ENCODE results near the gene TMPRSS3.

Gene TMPRSS3

GRCh38 chr21:42427809-42428419 is 32.1 kb upstream of the TMPRSS3 start:
- Histone ChIP-seq H3K9me3 (ENCODE audit: control insufficient read depth, insufficient read depth, low read length) (no peaks in the 10 kb centered on the region), H3K27me3 (ENCODE audit: control insufficient read depth, low read length) (peaks cover 40% of the 10 kb centered on the region), H3F3A (ENCODE audit: control insufficient read depth, insufficient read depth) (no peaks in the 10 kb centered on the region), H3K4me3 (ENCODE audit: low read length) (no peak overlapping the region), H3K9me2 (replicated peaks; ENCODE audit: control insufficient read depth, low read length) (no peaks in the 10 kb centered on the region), H3K4me1 (ENCODE audit: control insufficient read depth, low read length) (peaks cover 14% of the 10 kb centered on the region), H3K79me2 (ENCODE audit: control insufficient read depth, low read length) (no peaks in the 10 kb centered on the region), H3K27ac (ENCODE audit: low read depth, low read length) (no peak overlapping the region), H4K20me1 (ENCODE audit: control insufficient read depth, insufficient read depth, low read depth, low read length) (no peaks in the 10 kb centered on the region), H3K4me2 (ENCODE audit: low read length) (no peak overlapping the region), H3K36me3 (ENCODE audit: control insufficient read depth, low read length) (no peaks in the 10 kb centered on the region)
- TF ChIP-seq EZH2phosphoT487 (IDR thresholded peaks at IDR 0.05; ENCODE audit: borderline replicate concordance, low read length) = no peak
- TF ChIP-seq CTCF (IDR thresholded peaks at IDR 0.05; ENCODE audit: low read depth, low read length, poor library complexity, severe bottlenecking) = no peak

GRCh38 chr21:42426876-42427480 is 31.1 kb upstream of the TMPRSS3 start:
- no peaks in the 10 kb centered on the region for H3K9me3 ChIP-seq (ENCODE audit: control insufficient read depth, insufficient read depth, low read length)
- H4K20me1 ChIP-seq (ENCODE audit: control insufficient read depth, insufficient read depth, low read depth, low read length) = no peaks in the 10 kb centered on the region
- no peak overlapping the region for H3K4me2 ChIP-seq (ENCODE audit: low read length)
- TF ChIP-seq EZH2phosphoT487 (IDR thresholded peaks at IDR 0.05; ENCODE audit: borderline replicate concordance, low read length) (no peak), CTCF (IDR thresholded peaks at IDR 0.05; ENCODE audit: low read depth, low read length, poor library complexity, severe bottlenecking) (no peak)
- no peak overlapping the region for H3K27ac ChIP-seq (ENCODE audit: low read depth, low read length)
- H3F3A ChIP-seq (ENCODE audit: control insufficient read depth, insufficient read depth) = no peaks in the 10 kb centered on the region
- H3K9me2 ChIP-seq (replicated peaks; ENCODE audit: control insufficient read depth, low read length) = no peaks in the 10 kb centered on the region
- no peaks in the 10 kb centered on the region for H3K79me2 ChIP-seq (ENCODE audit: control insufficient read depth, low read length)
- H3K4me1 ChIP-seq (ENCODE audit: control insufficient read depth, low read length) = peaks cover 14% of the 10 kb centered on the region
- H3K4me3 ChIP-seq (ENCODE audit: low read length) = no peak overlapping the region
- peaks cover 42% of the 10 kb centered on the region for H3K27me3 ChIP-seq (ENCODE audit: control insufficient read depth, low read length)
- H3K36me3 ChIP-seq (ENCODE audit: control insufficient read depth, low read length) = no peaks in the 10 kb centered on the region

GRCh38 chr21:42426424-42426823 is 30.6 kb upstream of the TMPRSS3 start:
- Histone ChIP-seq H3K9me2 (replicated peaks; ENCODE audit: control insufficient read depth, low read length) (no peaks in the 10 kb centered on the region), H3K79me2 (ENCODE audit: control insufficient read depth, low read length) (no peaks in the 10 kb centered on the region), H4K20me1 (ENCODE audit: control insufficient read depth, insufficient read depth, low read depth, low read length) (no peaks in the 10 kb centered on the region), H3K4me1 (ENCODE audit: control insufficient read depth, low read length) (peaks cover 14% of the 10 kb centered on the region), H3F3A (ENCODE audit: control insufficient read depth, insufficient read depth) (no peaks in the 10 kb centered on the region), H3K4me2 (ENCODE audit: low read length) (no peak overlapping the region), H3K36me3 (ENCODE audit: control insufficient read depth, low read length) (no peaks in the 10 kb centered on the region), H3K9me3 (ENCODE audit: control insufficient read depth, insufficient read depth, low read length) (no peaks in the 10 kb centered on the region), H3K4me3 (ENCODE audit: low read length) (no peak overlapping the region), H3K27ac (ENCODE audit: low read depth, low read length) (no peak overlapping the region), H3K27me3 (ENCODE audit: control insufficient read depth, low read length) (peaks cover 45% of the 10 kb centered on the region)
- no peak for TF ChIP-seq EZH2phosphoT487 (IDR thresholded peaks at IDR 0.05; ENCODE audit: borderline replicate concordance, low read length)
- no peak for TF ChIP-seq CTCF (IDR thresholded peaks at IDR 0.05; ENCODE audit: low read depth, low read length, poor library complexity, severe bottlenecking)
